Stimulated activated effector memory CD8-positive, alpha-beta T cell treated with anti-CD3 and anti-CD28 coated beads, Interleukin-12 subunit alpha, Interleukin-12 subunit beta, amount 100 ng/mL, for 72 hours (primary cell): ENCODE results near the gene ALAS1.
"Not testable (repeated sequence)": the region's sequence is repeated elsewhere in the genome, so short reads cannot be mapped to it uniquely, and the experiment has no call there.

Source experiments
- ATAC-seq: fragments of 150-1000 bp; cut with Tn5 transposase; 2 replicates; pipeline ENCODE4 v1.10.0; 2021
- DNase-seq, 2 donors: peaks; one replicate each; pipeline ENCODE4 v3.0.0; 2021 to 2022; ENCODE audit warnings: low spot score in 2 of 2
- H3K27ac Mint-ChIP-seq: one replicate; pipeline ENCODE4 v1.8.0; 2022; ENCODE audit warnings: mild to moderate bottlenecking, mixed read lengths
- H3K36me3 Mint-ChIP-seq: one replicate; pipeline ENCODE4 v1.8.0; 2022; ENCODE audit warnings: mild to moderate bottlenecking, mixed read lengths
- H3K4me1 Mint-ChIP-seq: one replicate; pipeline ENCODE4 v1.8.0; 2022; ENCODE audit warnings: mixed read lengths
- H3K4me3 Mint-ChIP-seq: one replicate; pipeline ENCODE4 v1.8.0; 2022; ENCODE audit warnings: mild to moderate bottlenecking, mixed read lengths
- H3K9me3 Mint-ChIP-seq: one replicate; pipeline ENCODE4 v1.8.0; 2022; ENCODE audit warnings: mixed read lengths

The ALAS1 gene

GRCh38 chr3:52197842-52198625, at the start of gene ALAS1:
ALAS1 (plus strand) TSS chr3:52198160; CDS start chr3:52199242, 1,082 bp downstream.
- ATAC-seq, result peak; percentile 91
- Mint-ChIP-seq H3K4me1 (peaks cover 65% of the 10 kb centered on the region), H3K4me3 (peak within 1 kb of the TSS; percentile 100)

GRCh38 chr3:52149021-52149420, 48.9 kb upstream of the ALAS1 start:
- no peak overlapping the region for H3K27ac Mint-ChIP-seq
- no peak for ATAC-seq
- no peak overlapping the region for H3K4me3 Mint-ChIP-seq
- no peaks in the 10 kb centered on the region for H3K9me3 Mint-ChIP-seq
- H3K36me3 Mint-ChIP-seq, result no peaks in the 10 kb centered on the region
- DNase-seq, result no peak
- H3K4me1 Mint-ChIP-seq, result peaks cover 23% of the 10 kb centered on the region

More at GRCh38 chr3:52197842-52198625, at the start of gene ALAS1:
- peaks cover 58% of the 10 kb centered on the region for H3K36me3 Mint-ChIP-seq
- H3K9me3 Mint-ChIP-seq, result no peaks in the 10 kb centered on the region
- DNase-seq, result peak; percentile 99
- H3K27ac Mint-ChIP-seq, result peak within 1 kb of the TSS; percentile 99

- H3K9me3 Mint-ChIP-seq, result no peaks in the 10 kb centered on the region
- no peak overlapping the region for H3K4me3 Mint-ChIP-seq
- no peak overlapping the region for H3K27ac Mint-ChIP-seq
- peaks cover 17% of the 10 kb centered on the region for H3K4me1 Mint-ChIP-seq
- no peak for ATAC-seq
- H3K36me3 Mint-ChIP-seq, result no peaks in the 10 kb centered on the region
- no peak for DNase-seq
Measured at GRCh38 chr3:52149726-52150125, 48.2 kb upstream of the ALAS1 start.

GRCh38 chr3:52150357-52150756, 47.6 kb upstream of the ALAS1 start:
- no peaks in the 10 kb centered on the region for H3K36me3 Mint-ChIP-seq
- H3K27ac Mint-ChIP-seq, result no peak overlapping the region
- no peak overlapping the region for H3K4me3 Mint-ChIP-seq
- DNase-seq (no peak), ATAC-seq (no peak)
- H3K4me1 Mint-ChIP-seq, result peaks cover 19% of the 10 kb centered on the region
- H3K9me3 Mint-ChIP-seq, result no peaks in the 10 kb centered on the region

GRCh38 chr3:52150860-52151259, 47.1 kb upstream of the ALAS1 start:
- Mint-ChIP-seq H3K36me3 (no peaks in the 10 kb centered on the region), H3K4me3 (no peak overlapping the region), H3K27ac (no peak overlapping the region)

GRCh38 chr3:52151991-52152390, 46.0 kb upstream of the ALAS1 start:
- not testable (repeated sequence) for ATAC-seq, DNase-seq, H3K9me3 Mint-ChIP-seq, H3K4me3 Mint-ChIP-seq, H3K36me3 Mint-ChIP-seq, H3K27ac Mint-ChIP-seq
- H3K4me1 Mint-ChIP-seq, result peaks cover 25% of the 10 kb centered on the region

More at GRCh38 chr3:52150860-52151259, 47.1 kb upstream of the ALAS1 start:
- H3K9me3 Mint-ChIP-seq, result no peaks in the 10 kb centered on the region
- DNase-seq (no peak), ATAC-seq (no peak)
- H3K4me1 Mint-ChIP-seq, result peaks cover 24% of the 10 kb centered on the region

- H3K4me1 Mint-ChIP-seq, result peaks cover 25% of the 10 kb centered on the region
- no peaks in the 10 kb centered on the region for H3K36me3 Mint-ChIP-seq
- H3K27ac Mint-ChIP-seq, result peak overlapping the region; percentile 94
- ATAC-seq (peak; percentile 4), DNase-seq (peak in 1 of 2 donors; percentile 54)
- peak overlapping the region; percentile 90 for H3K4me3 Mint-ChIP-seq
- H3K9me3 Mint-ChIP-seq, result no peaks in the 10 kb centered on the region
Measured at GRCh38 chr3:52153389-52154096, 44.4 kb upstream of the ALAS1 start.

- H3K9me3 Mint-ChIP-seq, result no peaks in the 10 kb centered on the region
- DNase-seq, result peak; percentile 77 to 94
- H3K36me3 Mint-ChIP-seq, result no peaks in the 10 kb centered on the region
- ATAC-seq, result peak; percentile 92
- H3K4me1 Mint-ChIP-seq, result peaks cover 25% of the 10 kb centered on the region
- H3K27ac Mint-ChIP-seq, result peak within 1 kb of the TSS; percentile 94
- H3K4me3 Mint-ChIP-seq, result peak within 1 kb of the TSS; percentile 90
Measured at GRCh38 chr3:52154135-52155094, 43.5 kb upstream of the ALAS1 start, which contains the start of gene POC1A. POC1A (minus strand) TSS chr3:52154423; CDS start chr3:52154372, 51 bp downstream.

GRCh38 chr3:52155912-52156311, 42.0 kb upstream of the ALAS1 start:
- H3K36me3 Mint-ChIP-seq, result no peaks in the 10 kb centered on the region
- H3K9me3 Mint-ChIP-seq, result no peaks in the 10 kb centered on the region
- peak overlapping the region; percentile 90 for H3K4me3 Mint-ChIP-seq
- ATAC-seq, result no peak
- peaks cover 25% of the 10 kb centered on the region for H3K4me1 Mint-ChIP-seq
- no peak overlapping the region for H3K27ac Mint-ChIP-seq
- DNase-seq, result no peak

- no peaks in the 10 kb centered on the region for H3K9me3 Mint-ChIP-seq
- peaks cover 15% of the 10 kb centered on the region for H3K4me1 Mint-ChIP-seq
- ATAC-seq (no peak), DNase-seq (no peak)
- H3K27ac Mint-ChIP-seq, result no peak overlapping the region
- no peaks in the 10 kb centered on the region for H3K36me3 Mint-ChIP-seq
- no peak overlapping the region for H3K4me3 Mint-ChIP-seq
Measured at GRCh38 chr3:52159503-52159902, 38.5 kb upstream of the ALAS1 start.

GRCh38 chr3:52162250-52162872, 35.6 kb upstream of the ALAS1 start:
- H3K36me3 Mint-ChIP-seq, result no peaks in the 10 kb centered on the region
- H3K4me3 Mint-ChIP-seq, result no peak overlapping the region
- no peak overlapping the region for H3K27ac Mint-ChIP-seq
- H3K4me1 Mint-ChIP-seq, result no peaks in the 10 kb centered on the region
- H3K9me3 Mint-ChIP-seq, result no peaks in the 10 kb centered on the region
- no peak for DNase-seq
- ATAC-seq, result no peak

GRCh38 chr3:52167240-52167639, 30.7 kb upstream of the ALAS1 start:
- H3K36me3 Mint-ChIP-seq, result no peaks in the 10 kb centered on the region
- H3K27ac Mint-ChIP-seq, result no peak overlapping the region
- H3K4me3 Mint-ChIP-seq, result no peak overlapping the region
- DNase-seq (no peak), ATAC-seq (no peak)
- no peaks in the 10 kb centered on the region for H3K9me3 Mint-ChIP-seq
- peaks cover 7% of the 10 kb centered on the region for H3K4me1 Mint-ChIP-seq

- DNase-seq, ATAC-seq, H3K9me3 Mint-ChIP-seq, H3K27ac Mint-ChIP-seq, H3K4me3 Mint-ChIP-seq, H3K36me3 Mint-ChIP-seq: not testable (repeated sequence)
- peaks cover 15% of the 10 kb centered on the region for H3K4me1 Mint-ChIP-seq
Measured at GRCh38 chr3:52170217-52170616, 27.7 kb upstream of the ALAS1 start.

GRCh38 chr3:52171514-52172261, 26.3 kb upstream of the ALAS1 start:
- H3K27ac Mint-ChIP-seq, result peak overlapping the region; percentile 2
- no peaks in the 10 kb centered on the region for H3K36me3 Mint-ChIP-seq
- no peaks in the 10 kb centered on the region for H3K9me3 Mint-ChIP-seq
- H3K4me1 Mint-ChIP-seq, result peaks cover 24% of the 10 kb centered on the region
- no peak overlapping the region for H3K4me3 Mint-ChIP-seq
- DNase-seq (no peak), ATAC-seq (peak; percentile 24)
